IMR-90 (cell line): Measurements from ENCODE around the gene ZNF385C. TPM values are rescaled to one million over a fixed set of nuclear protein-coding genes. Genes with fewer than 3 reads are reported as not detected.
A peak's percentile ranks its signal among the peaks of the same experiment; 100 is the strongest.

Source experiments
- ATAC-seq: fragments of 200-7000 bp; cut with Tn5 transposase; 2 replicates; pipeline ENCODE4 v1.9.1; 2020; ENCODE audit warnings: low read depth, mild to moderate bottlenecking, moderate library complexity
- BruUV-seq: library from RNA; stranded (reverse); fragments of 400-500 nt; replicated peaks from 2 replicates; lab custom pipeline; 2021; lab: Mats Ljungman, UMichigan
- CTCF ChIA-PET: fragments of 300-600 bp; formaldehyde crosslinking; extraction: SDS; loops from one replicate; lab custom pipeline; 2021; ENCODE audit warnings: antibody characterized with exemption; lab: Yijun Ruan, JAX
- POLR2A ChIA-PET: fragments of 300-600 bp; sonication (Branson Sonifier 250); formaldehyde crosslinking; loops from one replicate; lab custom pipeline; 2022; ENCODE audit warnings: antibody characterized with exemption; ENCODE audit not compliant: unreplicated experiment; lab: Charles Lee
- DNase-seq: peaks from one replicate; pipeline ENCODE4 v3.0.0; 2013
- H2AFZ ChIP-seq: replicated peaks from 2 replicates; pipeline ENCODE3; 2013; ENCODE audit warnings: low read length, mild to moderate bottlenecking; ENCODE audit not compliant: poor library complexity
- H2AK5ac ChIP-seq: 2 replicates; pipeline ENCODE4 v1.6.1; 2013; ENCODE audit warnings: low read depth, low read length, inconsistent platforms
- H2AK9ac ChIP-seq: replicated peaks from 2 replicates; pipeline ENCODE3; 2013; ENCODE audit warnings: mild to moderate bottlenecking, low read depth, low read length, moderate library complexity; ENCODE audit not compliant: poor library complexity
- H2BK120ac ChIP-seq: 2 replicates; pipeline ENCODE4 v1.6.1; 2013; ENCODE audit warnings: low read depth, low read length, inconsistent platforms
- H2BK15ac ChIP-seq: 3 replicates; pipeline ENCODE4 v1.6.1; 2013; ENCODE audit warnings: low read depth, low read length, inconsistent platforms
- H2BK20ac ChIP-seq: 2 replicates; pipeline ENCODE4 v1.6.1; 2013; ENCODE audit warnings: low read depth, mild to moderate bottlenecking, inconsistent platforms, low read length, moderate library complexity
- H2BK5ac ChIP-seq: 2 replicates; pipeline ENCODE4 v1.6.1; 2013; ENCODE audit warnings: mild to moderate bottlenecking, low read depth, low read length, inconsistent platforms; ENCODE audit not compliant: poor library complexity, severe bottlenecking
- H3K14ac ChIP-seq: replicated peaks from 2 replicates; pipeline ENCODE4 v1.6.1; 2013; ENCODE audit warnings: low read depth, low read length, inconsistent platforms
- H3K18ac ChIP-seq: 2 replicates; pipeline ENCODE4 v1.6.1; 2013; ENCODE audit warnings: low read depth, low read length, control low read depth
- H3K23ac ChIP-seq: 2 replicates; pipeline ENCODE4 v1.6.1; 2013; ENCODE audit warnings: low read depth, low read length, inconsistent platforms
- H3K27ac ChIP-seq: 2 replicates; pipeline ENCODE4 v1.5.1; 2013; ENCODE audit warnings: mild to moderate bottlenecking, control low read depth, low read length; ENCODE audit not compliant: insufficient read depth
- H3K27me3 ChIP-seq: 2 replicates; pipeline ENCODE4 v1.6.1; 2013; ENCODE audit warnings: low read length; ENCODE audit not compliant: control insufficient read depth, insufficient read depth
- H3K36me3 ChIP-seq: 2 replicates; pipeline ENCODE4 v1.6.1; 2013; ENCODE audit warnings: low read length, mixed read lengths; ENCODE audit not compliant: control insufficient read depth, insufficient read depth
- H3K4ac ChIP-seq: 2 replicates; pipeline ENCODE4 v1.6.1; 2013; ENCODE audit warnings: low read depth, low read length, inconsistent platforms
- H3K4me1 ChIP-seq: 2 replicates; pipeline ENCODE4 v1.6.1; 2013; ENCODE audit warnings: low read length, mixed read lengths; ENCODE audit not compliant: control insufficient read depth, insufficient read depth
- H3K4me2 ChIP-seq: 2 replicates; pipeline ENCODE4 v1.6.1; 2013; ENCODE audit warnings: low read depth, mild to moderate bottlenecking, control low read depth, low read length, moderate library complexity
- H3K4me3 ChIP-seq: 2 replicates; pipeline ENCODE4 v1.5.1; 2013; ENCODE audit warnings: low read depth, mild to moderate bottlenecking, control low read depth, low read length, moderate library complexity; ENCODE audit not compliant: insufficient read depth
- H3K56ac ChIP-seq: 2 replicates; pipeline ENCODE4 v1.6.1; 2013; ENCODE audit warnings: low read length, inconsistent platforms; ENCODE audit not compliant: insufficient read depth; ENCODE audit errors: extremely low read depth
- H3K79me1 ChIP-seq, 2 experiments: 2 replicates each; pipeline ENCODE4 v1.6.1; 2013; ENCODE audit warnings: low read length in 2 of 2, inconsistent platforms in 1 of 2, low read depth in 1 of 2
- H3K9ac ChIP-seq: 2 replicates; pipeline ENCODE4 v1.6.1; 2013; ENCODE audit warnings: low read depth, low read length, control low read depth
- H3K9me1 ChIP-seq: 2 replicates; pipeline ENCODE4 v1.6.1; 2013; ENCODE audit warnings: low read length, inconsistent platforms; ENCODE audit not compliant: insufficient read depth
- H3K9me3 ChIP-seq: 2 replicates; pipeline ENCODE4 v1.6.1; 2013; ENCODE audit warnings: low read length; ENCODE audit not compliant: control insufficient read depth, insufficient read depth
- H4K20me1 ChIP-seq: 2 replicates; pipeline ENCODE4 v1.6.1; 2013; ENCODE audit warnings: low read length, inconsistent platforms; ENCODE audit not compliant: insufficient read depth
- H4K5ac ChIP-seq: 2 replicates; pipeline ENCODE4 v1.6.1; 2013; ENCODE audit warnings: mild to moderate bottlenecking, low read depth, low read length, control low read depth
- H4K8ac ChIP-seq, 2 experiments: 2 replicates each; pipeline ENCODE4 v1.6.1; 2013; ENCODE audit warnings: low read depth in 2 of 2, low read length in 2 of 2, control low read depth in 1 of 2, inconsistent platforms in 1 of 2
- H4K91ac ChIP-seq: 2 replicates; pipeline ENCODE4 v1.6.1; 2013; ENCODE audit warnings: low read depth, low read length, inconsistent platforms; ENCODE audit not compliant: insufficient read depth
- BHLHE40 ChIP-seq: fragments of 150-350 bp; IDR thresholded peaks from 2 replicates; pipeline ENCODE4 v1.6.1; 2016; ENCODE audit warnings: mild to moderate bottlenecking, low read depth, low read length
- CEBPB ChIP-seq: IDR thresholded peaks from 2 replicates; pipeline ENCODE4 v1.6.1; 2012; ENCODE audit warnings: low read depth, low read length, improper control_type of control experiment
- CHD1 ChIP-seq: IDR thresholded peaks from 2 replicates; pipeline ENCODE4 v1.6.1; 2012; ENCODE audit warnings: low read depth, low read length, improper control_type of control experiment
- CTCF ChIP-seq: conservative IDR thresholded peaks from 2 replicates; pipeline ENCODE4 v1.5.1; 2012; ENCODE audit warnings: mild to moderate bottlenecking, low read depth, low read length, improper control_type of control experiment
- ELK1 ChIP-seq: fragments of 150-350 bp; IDR thresholded peaks from 2 replicates; pipeline ENCODE4 v1.6.1; 2016; ENCODE audit warnings: low read depth, mild to moderate bottlenecking, low read length, moderate library complexity, borderline replicate concordance
- FOS ChIP-seq: fragments of 150-350 bp; IDR thresholded peaks from 2 replicates; pipeline ENCODE4 v1.6.1; 2016; ENCODE audit warnings: low read depth, low read length
- MAFK ChIP-seq: IDR thresholded peaks from 2 replicates; pipeline ENCODE4 v1.6.1; 2012; ENCODE audit warnings: low read depth, low read length, improper control_type of control experiment
- MAZ ChIP-seq: IDR thresholded peaks from 2 replicates; pipeline ENCODE4 v1.6.1; 2012; ENCODE audit warnings: low read depth, mild to moderate bottlenecking, low read length, improper control_type of control experiment, moderate library complexity, borderline replicate concordance
- MXI1 ChIP-seq: IDR thresholded peaks from 2 replicates; pipeline ENCODE4 v1.6.1; 2012; ENCODE audit warnings: low read depth, mild to moderate bottlenecking, low read length, moderate library complexity, borderline replicate concordance
- NFE2L2 ChIP-seq: fragments of 150-350 bp; IDR thresholded peaks from 2 replicates; pipeline ENCODE4 v1.6.1; 2016; ENCODE audit warnings: low read depth, mild to moderate bottlenecking, low read length
- POLR2A ChIP-seq: IDR thresholded peaks from 2 replicates; pipeline ENCODE4 v1.6.1; 2012; ENCODE audit warnings: mild to moderate bottlenecking, low read depth, low read length
- RAD21 ChIP-seq: IDR thresholded peaks from 2 replicates; pipeline ENCODE4 v1.6.1; 2012; ENCODE audit warnings: low read length, improper control_type of control experiment
- RCOR1 ChIP-seq: IDR thresholded peaks from 2 replicates; pipeline ENCODE4 v1.6.1; 2012; ENCODE audit warnings: mild to moderate bottlenecking, low read length, improper control_type of control experiment; ENCODE audit not compliant: insufficient replicate concordance
- RFX5 ChIP-seq: IDR thresholded peaks from 2 replicates; pipeline ENCODE4 v1.8.0; 2012; ENCODE audit warnings: low read depth, mild to moderate bottlenecking, low read length, moderate library complexity
- SMC3 ChIP-seq: fragments of 150-350 bp; IDR thresholded peaks from 2 replicates; pipeline ENCODE4 v1.6.1; 2016; ENCODE audit warnings: low read depth, mild to moderate bottlenecking, antibody characterized with exemption, low read length, moderate library complexity
- USF2 ChIP-seq: fragments of 150-350 bp; IDR thresholded peaks from 2 replicates; pipeline ENCODE4 v1.6.1; 2017; ENCODE audit warnings: mild to moderate bottlenecking, antibody characterized with exemption, low read length, low read depth
- WGBS, 2 experiments: methylation state at CpG; one replicate each; pipeline versions ENCODE4 v1.1.5 to v1.1.7; 2013; ENCODE audit warnings: missing lambda C conversion rate in 2 of 2; ENCODE audit not compliant: insufficient read length in 1 of 2; ENCODE audit errors: extremely low coverage in 2 of 2; 5-methylcytosine and 5-hydroxymethylcytosine counted together
- dilution Hi-C: fragments of 300-500 bp; cut with HindIII; formaldehyde crosslinking; loops from one replicate; pipeline ENCODE4 v1.14.3; 2018; ENCODE audit warnings: low sequenced_read_pairs; ENCODE audit not compliant: unreplicated experiment
- in situ Hi-C: fragments of 300-500 bp; cut with MboI; formaldehyde crosslinking; loops from 3 replicates; pipeline ENCODE4 v1.14.3; 2019; ENCODE audit warnings: low sequenced_read_pairs, inconsistent platforms, mixed read lengths
- intact Hi-C: fragments of 100-400 bp; cut with micrococcal nuclease; formaldehyde crosslinking; loops from 2 replicates; pipeline ENCODE4 v1.10.0; 2022
- polyA plus RNA-seq, 3 experiments: library from polyadenylated mRNA; depleted of rRNA; stranded (reverse); fragments of >200 nt; gene quantifications; 2 replicates each; pipeline ENCODE4 v1.2.3, GENCODE V29; 2012; ENCODE audit warnings: low replicate concordance in 1 of 3
- total RNA-seq: library from RNA; depleted of rRNA; stranded (reverse); fragments of >200 nt; gene quantifications from 2 replicates; pipeline ENCODE4 v1.2.3, GENCODE V29; 2012

Gene ZNF385C
- total and polyA plus RNA-seq, 2 of the 4 experiments (the other 2 are of a cell fraction): not detected

- Histone ChIP-seq H2AK5ac (peak overlapping the region; percentile 51; the same call in 1 of the 2 replicates), H3K23ac (no peak overlapping the region), H3K27me3 (no peaks in the 10 kb centered on the region; the same call in 1 of the 2 replicates), H4K20me1 (peaks cover 12% of the 10 kb centered on the region; the same call in 1 of the 2 replicates), H3K4me1 (peaks cover 10% of the 10 kb centered on the region), H2BK20ac (no peak overlapping the region), H3K9me3 (no peaks in the 10 kb centered on the region), H2BK120ac (peak overlapping the region; percentile 16), H3K9me1 (peaks cover 6% of the 10 kb centered on the region; the same call in 1 of the 2 replicates), H3K27ac (peak overlapping the region; percentile 16; the same call in 1 of the 2 replicates), H4K8ac (peak overlapping the region in 1 of 2 experiments; percentile 17; a peak in 1 of 4 replicates), H3K9ac (no peak overlapping the region), H3K79me1 (peaks cover 9 to 31% of the 10 kb centered on the region in 2 experiments), H2AFZ (no peak overlapping the region), H3K4ac (peak overlapping the region; percentile 72), H3K36me3 (peaks cover 18% of the 10 kb centered on the region), H2BK5ac (peak overlapping the region; percentile 12), H3K56ac (no peak overlapping the region), H3K4me2 (peak overlapping the region; percentile 2), H3K14ac (peak overlapping the region; percentile 53; the same call in 1 of the 2 replicates), H4K5ac (no peak overlapping the region), H2BK15ac (no peak overlapping the region), H2AK9ac (peak overlapping the region; percentile 2), H3K4me3 (no peak overlapping the region), H3K18ac (no peak overlapping the region), H4K91ac (no peak overlapping the region)
- BruUV-seq: no TSS peak
- dilution Hi-C loops (no loop called here), in situ Hi-C loops (loop anchor here (5.0 kb wide), 1 partner anchor 87 kb away; the partner anchor contains the start of gene DHX58), intact Hi-C loops (loop anchor here (1.0 to 5.0 kb wide), 3 partner anchors 76 to 377 kb away; no protein-coding TSS in a partner anchor)
- POLR2A ChIA-PET: interaction anchor here (0.9 to 1.0 kb wide), 2 partner anchors 11 to 58 kb away, joined by 3 to 4 read pairs; partner anchors contain the start of gene CNP
- no peak for TF ChIP-seq CEBPB
- no peak for TF ChIP-seq RFX5
- TF ChIP-seq SMC3: no peak
- TF ChIP-seq CTCF: no peak
- TF ChIP-seq MAFK: no peak
- no peak for TF ChIP-seq FOS
- TF ChIP-seq ELK1: no peak
- TF ChIP-seq NFE2L2: no peak
- TF ChIP-seq BHLHE40: no peak
- TF ChIP-seq MAZ: no peak
- no peak for TF ChIP-seq USF2
- TF ChIP-seq RCOR1: no peak
- no peak for TF ChIP-seq POLR2A
- TF ChIP-seq RAD21: no peak
- TF ChIP-seq CHD1: no peak
- TF ChIP-seq MXI1: no peak
- DNase-seq (no peak), ATAC-seq (no peak)
- CTCF ChIA-PET: interaction anchor here (0.5 to 0.7 kb wide), 5 partner anchors 14 to 328 kb away, joined by 3 to 5 read pairs (median 3); no protein-coding TSS in a partner anchor
- WGBS, 2 experiments: no CpG with 5 or more reads among the region's 8 CpGs
Measured at GRCh38 chr17:42025191-42025579, 73.1 kb downstream of the ZNF385C start.
